H9 (cell line): ENCODE data around the gene NAA25. TPM values are rescaled to one million over a fixed set of nuclear protein-coding genes. Genes with fewer than 3 reads are reported as not detected.
A peak's percentile ranks its signal among the peaks of the same experiment; 100 is the strongest.
"Not testable (repeated sequence)": the region's sequence is repeated elsewhere in the genome, so short reads cannot be mapped to it uniquely, and the experiment has no call there.

Experiments
- DNase-seq: peaks from one replicate; pipeline ENCODE4 v3.0.0-alpha.2; 2017
- H2AFZ ChIP-seq: one replicate; pipeline ENCODE4 v1.6.1; 2013; ENCODE audit warnings: mild to moderate bottlenecking, low read length, control low read depth, moderate library complexity
- H2AK5ac ChIP-seq: 2 replicates; pipeline ENCODE4 v1.6.1; 2013; ENCODE audit warnings: low read length, control low read depth, mixed read lengths; ENCODE audit not compliant: insufficient read length
- H2BK120ac ChIP-seq: one replicate; pipeline ENCODE4 v1.6.1; 2013; ENCODE audit warnings: low read depth, mild to moderate bottlenecking, low read length, control low read depth, inconsistent platforms; ENCODE audit not compliant: poor library complexity, severe bottlenecking
- H2BK12ac ChIP-seq: 2 replicates; pipeline ENCODE4 v1.6.1; 2013; ENCODE audit warnings: low read length, control low read depth, mixed read lengths, low read depth; ENCODE audit not compliant: insufficient read length
- H2BK15ac ChIP-seq: 2 replicates; pipeline ENCODE4 v1.6.1; 2013; ENCODE audit warnings: low read depth, low read length, control low read depth
- H2BK20ac ChIP-seq: one replicate; pipeline ENCODE4 v1.6.1; 2013; ENCODE audit warnings: low read depth, mild to moderate bottlenecking, low read length, control low read depth, inconsistent platforms; ENCODE audit not compliant: poor library complexity, severe bottlenecking
- H2BK5ac ChIP-seq: 2 replicates; pipeline ENCODE4 v1.6.1; 2013; ENCODE audit warnings: low read length, control low read depth, mixed read lengths; ENCODE audit not compliant: insufficient read length
- H3K14ac ChIP-seq: 2 replicates; pipeline ENCODE4 v1.6.1; 2013; ENCODE audit warnings: low read length, control low read depth; ENCODE audit not compliant: insufficient read depth
- H3K18ac ChIP-seq: 2 replicates; pipeline ENCODE4 v1.6.1; 2013; ENCODE audit warnings: low read depth, mild to moderate bottlenecking, mixed read lengths, low read length, control low read depth; ENCODE audit not compliant: insufficient read length
- H3K23ac ChIP-seq: 2 replicates; pipeline ENCODE4 v1.6.1; 2013; ENCODE audit warnings: low read length, control low read depth, mixed read lengths, low read depth; ENCODE audit not compliant: insufficient read length
- H3K23me2 ChIP-seq: 2 replicates; pipeline ENCODE4 v1.6.1; 2013; ENCODE audit warnings: low read depth, mild to moderate bottlenecking, mixed read lengths, low read length, control low read depth; ENCODE audit not compliant: insufficient read length, poor library complexity, severe bottlenecking
- H3K27ac ChIP-seq: 2 replicates; pipeline ENCODE4 v1.5.1; 2013; ENCODE audit warnings: low read length, control low read depth, mixed read lengths, low read depth; ENCODE audit not compliant: insufficient read length
- H3K27me3 ChIP-seq: 2 replicates; pipeline ENCODE4 v1.6.1; 2013; ENCODE audit warnings: low read length, control low read depth, inconsistent platforms; ENCODE audit not compliant: insufficient read depth
- H3K4ac ChIP-seq: 2 replicates; pipeline ENCODE4 v1.6.1; 2013; ENCODE audit warnings: low read depth, mild to moderate bottlenecking, control low read depth, inconsistent platforms, low read length, moderate library complexity
- H3K4me1 ChIP-seq: 2 replicates; pipeline ENCODE4 v1.6.1; 2013; ENCODE audit warnings: low read length, control low read depth, inconsistent platforms; ENCODE audit not compliant: insufficient read depth
- H3K4me2 ChIP-seq: 2 replicates; pipeline ENCODE4 v1.6.1; 2013; ENCODE audit warnings: low read length, control low read depth, mixed read lengths; ENCODE audit not compliant: insufficient read length, insufficient read depth
- H3K56ac ChIP-seq: 2 replicates; pipeline ENCODE4 v1.6.1; 2013; ENCODE audit warnings: low read depth, mild to moderate bottlenecking, mixed read lengths, low read length, control low read depth; ENCODE audit not compliant: insufficient read length
- H3K79me1 ChIP-seq: 2 replicates; pipeline ENCODE4 v1.6.1; 2013; ENCODE audit warnings: low read depth, mild to moderate bottlenecking, moderate library complexity, low read length, control low read depth, inconsistent platforms; ENCODE audit not compliant: insufficient read depth, poor library complexity, severe bottlenecking
- H3K79me2 ChIP-seq: 2 replicates; pipeline ENCODE4 v1.6.1; 2013; ENCODE audit warnings: low read length, control low read depth, inconsistent platforms; ENCODE audit not compliant: insufficient read depth
- H3K9ac ChIP-seq: 2 replicates; pipeline ENCODE4 v1.6.1; 2013; ENCODE audit warnings: low read length, control low read depth, mixed read lengths; ENCODE audit not compliant: insufficient read length; ENCODE audit errors: extremely low read depth
- H3K9me3 ChIP-seq: one replicate; pipeline ENCODE4 v1.6.1; 2013; ENCODE audit warnings: low read depth, low read length, inconsistent platforms; ENCODE audit not compliant: control insufficient read depth
- H3T11ph ChIP-seq: one replicate; pipeline ENCODE4 v1.6.1; 2013; ENCODE audit warnings: mild to moderate bottlenecking, low read length, control low read depth, inconsistent platforms
- H4K20me1 ChIP-seq: one replicate; pipeline ENCODE4 v1.6.1; 2013; ENCODE audit not compliant: control insufficient read depth, insufficient read length, insufficient read depth
- H4K5ac ChIP-seq: 2 replicates; pipeline ENCODE4 v1.6.1; 2013; ENCODE audit warnings: low read depth, mild to moderate bottlenecking, mixed read lengths, low read length, control low read depth; ENCODE audit not compliant: insufficient read length
- H4K8ac ChIP-seq: replicated peaks from 2 replicates; pipeline ENCODE4 v1.6.1; 2013; ENCODE audit warnings: low read length, control low read depth, mixed read lengths, low read depth; ENCODE audit not compliant: insufficient read length
- H4K91ac ChIP-seq: 2 replicates; pipeline ENCODE4 v1.6.1; 2013; ENCODE audit warnings: low read depth, mild to moderate bottlenecking, moderate library complexity, mixed read lengths, low read length, control low read depth; ENCODE audit not compliant: insufficient read length
- H3K27ac Mint-ChIP-seq, 3 experiments: 2 replicates in 2 of 3; 3 replicates in 1 of 3; pipeline ENCODE4 v1.8.0; 2020 to 2021; ENCODE audit warnings: mixed read lengths in 3 of 3, mild to moderate bottlenecking in 1 of 3, moderate library complexity in 1 of 3
- H3K27me3 Mint-ChIP-seq: 2 replicates; pipeline ENCODE4 v1.8.0; 2021; ENCODE audit warnings: low read depth, mild to moderate bottlenecking, moderate library complexity, mixed read lengths
- H3K36me3 Mint-ChIP-seq, 3 experiments: 2 replicates in 2 of 3; 3 replicates in 1 of 3; pipeline ENCODE4 v1.8.0; 2020 to 2021; ENCODE audit warnings: low read depth in 3 of 3, mixed read lengths in 3 of 3; ENCODE audit not compliant: insufficient read depth in 1 of 3
- H3K4me1 Mint-ChIP-seq, 2 experiments: 2 replicates each; pipeline ENCODE4 v1.8.0; 2020; ENCODE audit warnings: mixed read lengths in 2 of 2
- H3K4me3 Mint-ChIP-seq, 2 experiments: 2 replicates in 1 of 2; 3 replicates in 1 of 2; pipeline ENCODE4 v1.8.0; 2020 to 2021; ENCODE audit warnings: mild to moderate bottlenecking in 2 of 2, mixed read lengths in 2 of 2, moderate library complexity in 1 of 2
- H3K9me3 Mint-ChIP-seq, 2 experiments: 2 replicates in 1 of 2; 3 replicates in 1 of 2; pipeline ENCODE4 v1.8.0; 2020; ENCODE audit warnings: mild to moderate bottlenecking in 2 of 2, mixed read lengths in 2 of 2, moderate library complexity in 1 of 2
- CTCF ChIP-seq: fragments of 200-600 bp; sonication (generic); conservative IDR thresholded peaks from 3 replicates; pipeline ENCODE4 v1.8.0; 2021; ENCODE audit warnings: antibody characterized with exemption, mild to moderate bottlenecking
- WGBS: extraction: QIAGEN DNeasy Blood & Tissue Kit; methylation state at CpG from one replicate; pipeline ENCODE4 v1.1.7; 2013; ENCODE audit warnings: missing lambda C conversion rate, low lambda C conversion rate, mixed read lengths; ENCODE audit not compliant: insufficient read length; ENCODE audit errors: extremely low coverage; 5-methylcytosine and 5-hydroxymethylcytosine counted together
- total RNA-seq: library from RNA; stranded (reverse); gene quantifications from 2 replicates; pipeline ENCODE4 v1.2.1, GENCODE V29; 2021

NAA25 gene
- total RNA-seq, 1 experiment from 2014 or later: 57.1 TPM

DNA sequence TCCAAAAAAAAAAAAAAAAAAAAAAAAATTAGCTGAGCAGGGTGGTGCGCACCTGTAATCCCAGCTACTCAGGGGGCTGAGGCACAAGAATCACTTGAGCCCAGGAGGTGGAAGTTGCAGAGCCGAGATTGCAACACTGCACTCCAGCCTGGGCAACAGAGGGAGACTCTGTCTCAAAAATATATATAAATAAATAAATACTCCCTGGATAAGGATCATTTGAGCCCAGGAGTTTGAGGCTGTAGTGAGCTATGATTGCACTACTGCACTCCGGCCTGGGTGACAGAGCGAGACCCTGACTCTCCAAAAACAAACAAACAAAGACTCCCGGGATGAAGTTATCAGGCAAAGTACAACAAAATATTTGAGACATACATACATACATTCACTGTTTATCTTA lies 3.3 kb upstream of the NAA25 start:
- Histone ChIP-seq H2BK5ac (no peak overlapping the region), H3K23me2 (peaks cover 11% of the 10 kb centered on the region), H4K5ac (no peak overlapping the region), H2AFZ (no peak overlapping the region), H3K4me1 (no peaks in the 10 kb centered on the region; the same call in 1 of the 2 replicates), H3K9me3 (no peaks in the 10 kb centered on the region), H3K79me1 (no peaks in the 10 kb centered on the region), H3K56ac (no peak overlapping the region), H3K27me3 (no peaks in the 10 kb centered on the region), H4K91ac (no peak overlapping the region), H2BK20ac (no peak overlapping the region), H3K23ac (no peak overlapping the region), H2BK15ac (no peak overlapping the region), H3K18ac (no peak overlapping the region), H3K14ac (no peak overlapping the region), H2AK5ac (no peak overlapping the region), H3K27ac (no peak overlapping the region), H3K4ac (no peak overlapping the region), H3T11ph (no peak overlapping the region), H2BK12ac (no peak overlapping the region), H4K8ac (no peak overlapping the region), H4K20me1 (no peaks in the 10 kb centered on the region), H3K4me2 (no peak overlapping the region), H3K79me2 (peaks cover 14% of the 10 kb centered on the region), H3K9ac (no peak overlapping the region), H2BK120ac (no peak overlapping the region)
- Mint-ChIP-seq H3K4me3 (no peak overlapping the region), H3K9me3 (no peaks in the 10 kb centered on the region), H3K27me3 (no peaks in the 10 kb centered on the region), H3K36me3 (peaks cover 0 to 2% (median 0%) of the 10 kb centered on the region in 3 experiments; a peak in 1 of 7 replicates), H3K4me1 (peaks cover 37 to 43% of the 10 kb centered on the region in 2 experiments), H3K27ac (peak overlapping the region; percentile 22 to 71 (median 60); a peak in 5 of 7 replicates)
- WGBS: no CpG with 5 or more reads among the region's 5 CpGs
- no peak for DNase-seq
- no peak for TF ChIP-seq CTCF

- Histone ChIP-seq H3K23me2 (peaks cover 11% of the 10 kb centered on the region), H3K79me2 (peaks cover 21% of the 10 kb centered on the region)
- not testable (repeated sequence) for H3K18ac ChIP-seq, H2BK20ac ChIP-seq, H3K23ac ChIP-seq, H3K56ac ChIP-seq, H3K4me1 ChIP-seq, H4K5ac ChIP-seq, H4K8ac ChIP-seq, H3K79me1 ChIP-seq, H3T11ph ChIP-seq, H3K27me3 ChIP-seq, H3K9ac ChIP-seq, H3K14ac ChIP-seq, H4K20me1 ChIP-seq, H3K9me3 Mint-ChIP-seq, H3K4me2 ChIP-seq, H3K9me3 ChIP-seq, H2AFZ ChIP-seq, H3K27ac ChIP-seq, H4K91ac ChIP-seq, H3K4ac ChIP-seq, H3K36me3 Mint-ChIP-seq, H2BK15ac ChIP-seq, H2BK120ac ChIP-seq, H2BK12ac ChIP-seq, H2AK5ac ChIP-seq, H2BK5ac ChIP-seq, H3K4me3 Mint-ChIP-seq, H3K27me3 Mint-ChIP-seq
- peak overlapping the region; percentile 6 to 80 (median 74); a peak in 3 of 7 replicates for H3K27ac Mint-ChIP-seq
- peaks cover 35 to 40% of the 10 kb centered on the region in 2 experiments for H3K4me1 Mint-ChIP-seq
- DNase-seq: peak; percentile 13
- WGBS: no CpG with 5 or more reads among the region's 20 CpGs
Measured at GRCh38 chr12:112110787-112111662, 2.4 kb upstream of the NAA25 start.
